ENCODE results near the gene MLLT1.

MLLT1 gene

DNA sequence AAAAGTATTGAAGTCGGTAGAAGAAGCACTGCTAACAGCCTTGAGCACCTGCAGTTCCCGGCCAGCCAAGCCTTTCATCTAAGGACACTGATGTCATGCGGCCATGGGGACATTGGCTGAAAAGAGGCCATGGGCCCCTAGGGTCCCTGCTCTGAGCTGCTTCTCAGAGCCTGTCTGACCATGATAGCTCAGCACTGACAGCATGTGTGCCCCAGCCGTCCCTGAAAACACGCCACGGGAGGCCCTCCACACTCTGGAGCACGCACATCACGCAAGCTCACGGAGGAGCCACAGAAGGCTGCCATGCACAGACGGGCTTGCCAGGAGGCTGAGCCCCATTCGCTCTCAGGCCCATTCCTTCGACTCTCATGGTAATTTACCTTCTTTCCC lies 51.8 kb downstream of the MLLT1 start:
- TF ChIP-seq, protein P1, sequence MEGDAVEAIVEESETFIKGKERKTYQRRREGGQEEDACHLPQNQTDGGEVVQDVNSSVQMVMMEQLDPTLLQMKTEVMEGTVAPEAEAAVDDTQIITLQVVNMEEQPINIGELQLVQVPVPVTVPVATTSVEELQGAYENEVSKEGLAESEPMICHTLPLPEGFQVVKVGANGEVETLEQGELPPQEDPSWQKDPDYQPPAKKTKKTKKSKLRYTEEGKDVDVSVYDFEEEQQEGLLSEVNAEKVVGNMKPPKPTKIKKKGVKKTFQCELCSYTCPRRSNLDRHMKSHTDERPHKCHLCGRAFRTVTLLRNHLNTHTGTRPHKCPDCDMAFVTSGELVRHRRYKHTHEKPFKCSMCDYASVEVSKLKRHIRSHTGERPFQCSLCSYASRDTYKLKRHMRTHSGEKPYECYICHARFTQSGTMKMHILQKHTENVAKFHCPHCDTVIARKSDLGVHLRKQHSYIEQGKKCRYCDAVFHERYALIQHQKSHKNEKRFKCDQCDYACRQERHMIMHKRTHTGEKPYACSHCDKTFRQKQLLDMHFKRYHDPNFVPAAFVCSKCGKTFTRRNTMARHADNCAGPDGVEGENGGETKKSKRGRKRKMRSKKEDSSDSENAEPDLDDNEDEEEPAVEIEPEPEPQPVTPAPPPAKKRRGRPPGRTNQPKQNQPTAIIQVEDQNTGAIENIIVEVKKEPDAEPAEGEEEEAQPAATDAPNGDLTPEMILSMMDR (IDR thresholded peaks at IDR 0.05; ENCODE audit: extremely low read depth, missing control alignments) = no peak
- no peak for DNase-seq (ENCODE audit: low spot score)

DNA sequence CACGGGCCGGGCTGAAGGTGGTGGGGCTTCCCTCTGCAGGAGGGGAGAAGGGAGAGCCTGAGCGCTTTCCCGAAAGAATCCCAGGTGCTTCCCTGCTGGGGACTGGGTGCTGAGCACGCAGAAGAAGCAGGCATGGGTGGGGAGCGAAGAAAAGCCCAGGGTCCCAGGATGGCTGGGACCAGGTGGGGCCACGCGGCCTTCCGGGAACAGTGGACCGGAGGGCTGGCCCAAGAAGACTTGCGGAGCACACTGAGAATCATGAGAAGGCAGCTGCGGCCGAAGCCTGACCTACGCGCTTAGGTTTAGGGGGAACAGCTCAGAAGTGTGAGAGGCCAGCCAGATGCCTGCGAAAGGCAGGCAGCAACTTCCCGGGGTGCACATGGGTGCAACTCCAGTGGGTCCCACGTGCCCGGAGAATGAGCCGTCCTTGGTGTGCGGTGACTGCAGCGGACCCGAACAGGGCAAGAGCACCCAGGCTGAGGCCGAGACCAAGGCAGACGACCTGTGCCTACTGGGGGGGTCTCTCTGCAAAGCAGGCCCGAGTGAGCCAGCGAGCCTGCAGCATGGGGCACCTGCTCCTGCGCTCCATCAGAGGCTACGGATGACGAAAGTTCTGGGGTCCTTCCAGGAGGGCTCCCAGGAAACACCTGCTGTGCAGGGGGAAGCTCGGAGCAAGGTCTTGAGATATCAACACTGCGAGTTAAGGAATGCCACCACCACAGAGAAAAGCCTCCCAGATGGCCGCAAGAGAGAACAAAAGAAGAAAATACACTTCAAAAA lies 52.4 kb downstream of the MLLT1 start:
- no peak for DNase-seq (ENCODE audit: low spot score)
- TF ChIP-seq, protein P1 (IDR thresholded peaks at IDR 0.05; ENCODE audit: extremely low read depth, missing control alignments) = no peak

DNA sequence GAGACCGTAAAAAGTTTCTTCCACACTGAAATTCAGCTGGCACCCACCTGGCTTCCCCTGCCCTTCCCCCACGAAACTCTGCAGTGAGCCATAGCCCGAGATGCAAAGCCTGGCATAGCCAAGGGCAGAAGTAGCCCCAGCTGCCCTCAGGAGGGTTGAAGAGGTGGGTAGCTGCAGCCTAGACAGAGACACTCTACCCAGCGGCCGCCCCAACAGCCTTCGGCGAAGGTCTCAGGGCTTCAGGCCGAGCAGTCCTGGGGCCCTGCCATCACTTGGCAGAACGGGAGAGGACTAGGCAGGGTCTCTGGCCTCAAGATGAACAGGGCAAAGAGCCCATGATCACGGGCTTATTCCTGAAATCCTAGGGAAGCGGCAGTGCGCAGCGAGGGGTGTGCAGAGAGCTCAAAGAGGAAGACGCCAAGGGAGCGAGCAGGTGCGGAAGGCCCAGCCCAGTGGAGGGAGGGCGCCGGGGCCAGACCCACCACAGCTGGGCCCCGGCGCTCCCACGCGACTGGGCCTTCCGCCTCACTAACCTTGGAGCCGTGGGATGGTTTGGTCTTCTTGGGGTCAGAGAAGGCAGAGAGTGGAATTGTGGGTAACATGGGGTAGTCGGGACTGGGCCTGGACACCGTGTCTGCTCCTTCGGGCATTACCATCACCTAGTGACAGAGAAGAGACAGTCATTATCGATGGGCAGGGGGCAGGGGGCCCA lies 53.2 kb downstream of the MLLT1 start:
- DNase-seq (ENCODE audit: low spot score) = no peak
- TF ChIP-seq, protein P1 (IDR thresholded peaks at IDR 0.05; ENCODE audit: extremely low read depth, missing control alignments) = no peak

DNA sequence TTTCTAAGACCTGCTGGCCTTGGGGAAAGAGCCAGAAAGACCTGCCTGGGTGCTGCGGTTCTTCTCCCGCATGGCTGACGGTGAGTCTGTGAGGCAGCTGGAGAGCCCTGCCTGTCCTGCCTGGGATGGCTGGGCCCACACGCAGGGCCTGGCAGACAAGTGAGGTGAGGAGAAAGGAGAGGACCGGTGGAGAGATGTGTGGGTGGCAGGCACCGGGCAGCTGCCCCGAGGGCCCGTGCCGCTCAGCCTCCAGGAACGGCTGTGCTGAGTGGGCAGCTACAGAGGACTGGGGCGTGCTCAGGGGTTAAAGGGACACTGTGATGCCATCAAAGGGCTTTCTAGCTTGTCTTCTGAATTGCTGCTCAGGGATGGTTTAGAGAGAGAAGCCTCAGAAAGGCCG lies 53.8 kb downstream of the MLLT1 start:
- no peak for DNase-seq (ENCODE audit: low spot score)
- TF ChIP-seq, protein P1 (IDR thresholded peaks at IDR 0.05; ENCODE audit: extremely low read depth, missing control alignments) = no peak

DNA sequence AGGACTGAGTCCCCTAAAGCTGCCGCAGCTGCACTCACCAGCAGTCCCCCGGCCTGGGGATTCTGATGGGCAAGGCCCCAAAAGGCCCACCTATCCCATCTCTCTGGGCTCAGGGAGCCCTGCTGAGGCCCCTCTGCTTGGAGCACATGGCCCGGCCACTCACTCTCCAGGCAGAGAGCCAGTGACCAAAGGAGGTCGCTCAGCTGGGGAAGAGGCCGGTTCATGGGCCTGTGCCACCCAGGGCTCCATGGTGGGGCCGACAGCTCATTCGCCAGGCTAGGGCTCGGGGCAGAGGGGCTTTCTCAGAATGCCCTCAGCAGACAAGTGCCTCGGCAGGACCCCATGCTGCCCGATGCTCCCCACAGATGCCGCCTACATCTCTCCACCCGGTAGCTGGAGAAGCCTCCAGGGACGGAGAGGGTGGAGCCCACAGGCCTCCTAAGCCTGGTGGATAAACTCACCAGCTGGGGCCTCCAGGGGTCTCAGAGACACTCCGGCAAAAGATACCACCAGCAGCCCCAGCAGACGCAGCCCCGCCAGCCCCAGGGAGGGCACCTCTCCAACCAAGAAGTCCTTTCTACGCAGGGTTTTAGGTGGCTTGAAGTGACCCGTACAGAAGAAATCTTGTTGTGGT lies 54.4 kb downstream of the MLLT1 start:
- DNase-seq (ENCODE audit: low spot score) = no peak
- TF ChIP-seq, protein P1 (IDR thresholded peaks at IDR 0.05; ENCODE audit: extremely low read depth, missing control alignments) = no peak

DNA sequence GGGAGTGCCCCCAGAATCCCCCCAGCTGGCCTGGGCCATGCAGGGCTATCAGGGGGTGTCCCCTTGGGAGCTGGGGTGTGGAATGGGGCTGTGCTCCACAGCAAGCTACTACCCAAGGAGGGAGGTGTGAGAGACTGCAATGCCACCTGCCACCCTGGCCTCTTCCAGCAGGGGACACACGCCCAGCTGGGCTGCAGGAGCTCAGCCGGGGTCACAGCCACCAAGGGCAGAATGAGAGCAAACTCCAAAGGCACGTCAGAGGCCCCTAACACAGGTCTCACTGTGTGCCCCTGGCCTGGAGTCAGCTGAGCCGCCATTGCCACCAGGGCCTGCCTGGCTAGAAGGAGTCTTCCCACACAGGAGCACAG lies 55.5 kb downstream of the MLLT1 start:
- no peak for DNase-seq (ENCODE audit: low spot score)
- TF ChIP-seq, protein P1 (IDR thresholded peaks at IDR 0.05; ENCODE audit: extremely low read depth, missing control alignments) = no peak
